GM18517 (cell line): Measurements from ENCODE around the gene MAMSTR.
"Not testable (repeated sequence)": the region's sequence is repeated elsewhere in the genome, so short reads cannot be mapped to it uniquely, and the experiment has no call there.

Source experiments
- ATAC-seq: cut with Tn5 transposase; IDR thresholded peaks from one replicate; pipeline ENCODE4 v1.9.1; 2021; ENCODE audit warnings: mild to moderate bottlenecking, moderate library complexity; ENCODE audit not compliant: unreplicated experiment

MAMSTR gene

DNA sequence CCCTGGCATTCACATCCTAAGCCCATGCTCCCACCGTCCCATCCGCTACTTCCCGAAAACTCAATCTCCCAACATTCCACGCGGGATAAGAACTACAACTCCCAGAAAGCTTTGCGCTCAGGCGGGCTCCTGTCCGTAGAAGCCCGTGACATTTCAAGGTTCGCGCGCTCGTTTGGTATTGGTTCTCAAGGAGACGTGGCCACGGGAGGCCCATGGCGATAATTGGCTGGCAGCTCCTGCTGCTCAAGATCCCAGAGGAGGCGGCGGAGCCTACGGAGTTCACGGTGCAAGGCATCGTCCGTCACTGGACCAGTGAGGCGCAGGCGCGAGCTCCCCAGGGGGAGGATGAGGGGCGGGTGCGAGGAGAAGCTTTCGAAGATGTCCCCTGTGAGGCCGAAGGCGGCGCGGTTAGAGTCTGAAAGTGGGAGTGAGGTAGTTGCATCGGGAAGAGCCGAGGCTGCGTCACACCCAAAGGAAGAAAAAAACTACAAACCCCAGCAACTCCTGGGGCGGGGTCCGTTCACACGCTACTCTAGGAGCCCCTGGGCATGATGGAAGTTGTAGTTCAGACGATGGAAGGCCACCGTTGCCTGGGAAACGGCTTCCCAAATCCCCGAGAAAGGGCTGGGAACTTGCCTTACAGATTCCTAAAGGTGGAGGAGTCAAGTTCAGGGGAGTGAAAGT, 1.2 kb upstream of the MAMSTR start:
- peak; percentile 75 for ATAC-seq

DNA sequence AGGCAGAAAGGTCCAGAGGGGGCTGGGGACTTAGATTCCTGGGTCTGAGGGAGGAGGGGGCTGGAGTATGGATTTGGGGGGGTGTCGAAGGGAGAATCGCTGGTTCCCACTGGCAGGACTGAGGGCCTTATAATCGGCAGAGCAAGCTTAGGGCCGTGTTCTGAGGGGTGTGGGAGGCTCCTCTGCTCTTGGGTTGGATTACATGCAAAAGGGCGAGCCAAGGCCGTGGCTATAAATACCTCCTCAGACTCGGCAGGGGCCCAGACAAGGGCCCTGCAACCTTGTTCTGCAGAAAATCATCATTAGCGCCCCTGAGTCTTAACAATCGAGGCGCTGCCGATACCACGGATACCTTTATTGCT, 707 bp upstream of the MAMSTR start:
- peak; percentile 19 for ATAC-seq

DNA sequence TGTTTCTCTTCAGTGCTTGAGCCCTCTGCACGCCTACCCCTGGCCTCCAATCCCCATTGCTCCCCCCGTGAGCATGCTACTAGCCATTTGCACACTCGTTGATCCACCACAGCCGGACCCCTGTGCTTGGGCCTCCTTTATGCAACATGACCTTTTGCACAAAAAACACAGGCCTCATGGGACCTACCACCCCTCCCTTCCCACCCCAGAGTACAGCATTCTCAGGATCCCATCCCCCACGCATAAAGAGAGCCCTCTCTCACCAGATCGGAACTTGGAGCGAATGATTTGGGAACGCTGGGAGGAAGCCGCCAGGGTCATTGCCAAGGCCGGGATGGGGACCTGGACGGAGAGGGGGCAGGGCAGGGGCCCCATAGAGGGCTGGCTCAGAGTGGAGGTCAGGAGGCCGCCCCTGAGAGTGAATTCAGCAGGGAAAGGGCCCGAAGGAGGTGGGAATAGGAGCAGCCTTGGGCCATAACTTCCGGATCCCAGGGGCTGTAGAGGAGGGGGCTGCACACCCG, 754 bp downstream of the MAMSTR start:
- no peak for ATAC-seq

DNA sequence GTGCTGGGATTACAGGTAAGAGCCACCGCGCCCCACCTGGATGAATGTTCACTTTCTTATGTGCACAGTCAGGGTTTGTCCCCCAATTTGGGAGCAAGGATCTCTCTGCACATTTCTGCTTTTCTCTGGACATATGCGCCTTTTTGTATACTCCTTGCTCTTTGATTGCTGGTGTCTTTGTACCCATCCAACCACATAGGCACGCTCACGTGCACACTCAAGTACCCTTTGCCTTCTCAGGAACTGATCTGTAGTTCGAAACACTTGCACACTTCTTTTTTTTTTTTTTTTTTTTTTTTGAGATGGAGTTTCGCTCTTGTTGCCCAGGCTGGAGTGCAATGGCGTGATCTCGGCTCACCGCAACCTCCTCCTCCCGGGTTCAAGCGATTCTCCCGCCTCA, 1.4 kb downstream of the MAMSTR start:
- ATAC-seq, result not testable (repeated sequence)

DNA sequence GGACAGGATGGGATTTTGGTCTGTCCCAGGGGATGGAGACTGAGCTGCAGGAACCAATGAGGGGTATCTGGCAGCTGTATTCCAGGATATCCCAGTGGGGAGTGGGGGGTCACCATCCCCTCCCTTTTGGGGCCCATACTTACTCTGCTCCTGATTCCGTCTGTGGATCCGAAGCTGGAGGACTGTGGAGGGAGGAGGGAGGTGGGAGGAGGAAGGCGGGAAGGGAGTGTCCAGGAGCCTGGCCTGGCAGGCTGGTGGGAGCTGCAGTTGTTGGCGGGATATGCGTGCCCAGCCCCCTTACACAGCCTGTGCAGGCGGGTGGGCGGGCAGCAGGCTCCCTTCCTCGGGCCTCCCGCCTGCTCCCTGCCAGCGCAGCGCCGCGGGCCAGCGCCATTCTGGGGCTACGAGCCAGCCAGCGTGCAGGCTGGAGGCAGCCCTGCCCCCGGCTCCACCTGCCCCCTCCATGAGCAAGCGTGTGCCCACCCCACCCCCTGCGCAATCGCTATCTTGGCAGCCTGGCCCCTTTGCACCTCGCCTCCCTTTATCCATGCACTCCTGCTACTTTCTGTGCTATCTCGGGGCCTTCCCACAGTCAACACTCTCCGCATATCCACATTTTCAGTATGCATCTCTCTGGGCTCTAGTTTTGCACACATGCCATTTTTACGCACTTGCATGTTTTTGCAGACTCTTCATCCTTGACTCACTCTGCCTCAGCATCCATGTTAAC, 2.8 kb downstream of the MAMSTR start:
- ATAC-seq, result no peak

DNA sequence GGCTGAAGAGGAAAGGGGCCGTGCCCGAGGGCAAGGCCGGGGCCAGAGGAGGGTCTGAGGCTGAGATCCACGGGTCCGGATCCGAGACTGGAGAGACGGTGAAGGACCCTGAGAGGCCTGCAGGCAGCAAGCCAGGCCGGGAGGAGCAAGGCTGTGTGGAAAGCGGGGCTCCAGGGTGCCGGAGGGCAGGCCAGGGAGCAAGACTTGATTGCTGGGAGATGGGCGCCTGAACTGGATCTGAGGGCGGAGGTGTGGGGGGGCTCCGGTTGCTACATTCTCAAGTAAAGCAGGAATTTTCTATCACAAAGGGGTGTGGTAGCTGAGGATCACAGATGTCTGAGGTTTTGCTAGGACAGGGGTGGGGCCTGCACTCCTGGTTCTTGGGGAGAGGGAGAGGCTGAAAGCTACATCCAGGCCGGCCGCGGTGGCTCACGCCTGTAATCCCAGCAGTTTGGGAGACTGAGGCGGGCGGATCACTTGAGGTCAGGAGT, 3.8 kb downstream of the MAMSTR start:
- ATAC-seq, result no peak

DNA sequence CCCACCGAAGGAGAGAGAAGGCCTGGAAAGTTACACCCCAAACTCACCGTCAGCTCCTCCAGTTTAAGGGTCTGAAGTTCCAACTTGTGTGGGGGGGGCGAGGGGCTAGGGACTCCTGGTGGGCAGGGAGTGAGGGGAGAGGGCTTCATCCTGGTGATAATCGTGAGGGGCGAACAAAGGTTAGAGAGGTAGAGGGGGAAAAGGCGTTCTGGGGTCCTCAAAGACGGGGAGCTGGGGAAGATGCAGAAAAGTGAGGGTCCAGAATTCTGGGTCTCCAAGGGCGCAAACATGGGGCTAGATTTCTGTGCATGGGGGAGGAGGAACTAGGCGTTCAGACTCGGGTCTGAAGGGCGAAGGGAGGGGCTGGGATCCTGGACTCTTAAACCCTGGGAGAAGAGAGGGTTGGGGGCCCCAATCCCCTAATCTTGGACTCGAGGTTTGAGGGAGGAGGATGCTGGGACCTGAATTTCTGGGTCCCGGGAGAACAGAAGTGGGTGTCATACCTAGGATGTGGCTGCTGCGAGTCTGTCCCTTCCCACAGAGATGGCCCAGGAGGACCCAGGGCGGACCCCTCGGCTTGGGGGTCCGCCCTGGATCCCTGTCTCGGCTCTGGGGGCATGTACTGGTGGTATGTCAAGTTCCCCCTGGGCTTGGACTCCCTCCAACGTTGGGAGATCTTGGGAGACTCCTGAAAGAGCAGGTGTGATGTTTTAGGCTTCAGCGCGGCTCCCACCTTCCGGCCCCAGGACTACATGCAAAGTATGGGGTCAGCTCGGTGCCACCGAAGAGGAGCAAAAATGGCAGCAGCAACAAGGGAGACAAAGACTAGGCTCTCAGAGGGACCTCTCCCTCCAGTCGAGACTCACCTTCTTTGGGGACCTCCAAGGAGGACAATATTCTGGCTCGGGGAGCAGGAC, 4.5 kb downstream of the MAMSTR start:
- ATAC-seq, result no peak

DNA sequence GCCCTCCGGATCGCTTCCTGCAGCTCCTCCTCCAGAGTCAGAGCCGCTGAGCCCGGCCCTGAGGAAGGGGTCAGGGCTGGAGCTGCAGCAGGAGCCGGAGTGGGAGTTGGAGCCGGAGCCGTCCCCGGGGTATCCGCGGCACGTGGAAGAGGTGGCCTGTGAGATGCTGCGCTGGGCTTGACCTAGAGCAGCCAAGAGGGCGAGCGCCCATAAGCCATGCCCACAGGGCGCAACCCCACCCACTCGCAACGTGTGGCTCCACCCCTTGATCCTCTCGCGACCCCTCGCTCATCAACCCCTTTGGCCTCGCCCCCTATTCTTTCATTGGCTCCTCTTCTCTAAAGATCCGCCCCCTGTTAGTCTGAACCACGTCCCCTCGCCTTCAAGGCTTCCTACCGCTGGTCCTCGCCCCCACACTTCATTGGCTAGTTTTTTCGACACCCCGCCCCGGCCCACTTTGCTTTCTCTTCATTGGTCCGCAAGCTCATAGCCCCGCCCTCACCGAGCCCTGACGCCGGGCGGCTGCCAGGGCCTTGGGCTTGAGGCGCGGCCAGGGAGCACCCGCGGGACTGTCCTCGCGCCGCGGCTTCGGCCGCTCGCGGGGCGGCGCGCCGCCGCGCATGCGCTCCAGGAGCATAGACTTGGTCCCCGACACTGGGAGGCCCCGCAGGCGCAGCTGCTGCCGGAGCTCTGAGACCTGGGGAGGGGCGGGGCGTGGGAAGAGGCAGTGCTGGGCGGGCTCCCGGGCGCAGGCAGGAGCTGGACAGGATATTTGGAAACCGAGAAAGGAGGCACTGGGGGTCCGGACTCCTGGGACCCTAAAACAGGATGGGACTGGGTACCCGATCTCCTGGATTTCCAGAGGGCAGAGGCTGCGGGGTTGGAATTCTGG, 5.4 kb downstream of the MAMSTR start:
- peak; percentile 92 for ATAC-seq

DNA sequence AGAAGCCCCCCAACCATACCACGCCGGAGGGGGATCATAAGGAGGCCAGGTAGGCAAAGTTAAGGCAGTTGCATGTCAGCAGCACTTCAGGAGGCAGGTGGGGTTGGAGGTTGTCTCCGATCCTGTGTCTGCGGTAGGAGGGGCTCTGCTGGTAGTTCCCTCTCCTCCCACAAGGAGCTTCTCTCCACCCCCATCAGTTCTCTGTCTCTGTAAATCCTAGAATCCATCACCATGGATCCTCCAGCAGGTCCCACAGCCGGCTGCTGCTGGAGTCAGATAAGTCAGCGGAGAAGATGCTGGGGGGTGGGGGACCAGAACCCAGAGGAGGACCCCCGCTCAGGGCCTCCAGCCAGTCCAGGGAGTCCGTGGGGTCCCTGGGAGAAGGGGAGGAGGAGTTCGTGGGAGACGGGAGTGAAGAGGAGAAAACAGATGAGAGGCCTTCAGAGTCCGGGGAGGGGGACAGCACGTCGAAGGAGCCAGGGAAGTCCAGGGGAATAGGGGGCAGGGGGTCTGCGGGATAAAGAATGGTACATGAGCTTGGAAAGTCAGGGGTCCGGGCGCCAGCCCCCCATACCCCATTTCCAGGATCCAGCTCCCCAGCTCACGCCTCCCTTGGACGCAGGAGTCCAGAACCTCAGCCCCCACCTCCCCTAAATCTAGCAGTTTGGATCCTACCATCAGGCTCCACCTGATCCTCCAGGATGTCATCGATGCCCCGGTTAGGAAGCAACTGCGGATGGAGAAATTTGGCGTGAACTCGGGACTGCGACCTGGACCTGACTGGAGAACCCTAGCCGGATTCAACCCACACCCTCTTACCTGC, 6.3 kb downstream of the MAMSTR start:
- no peak for ATAC-seq

DNA sequence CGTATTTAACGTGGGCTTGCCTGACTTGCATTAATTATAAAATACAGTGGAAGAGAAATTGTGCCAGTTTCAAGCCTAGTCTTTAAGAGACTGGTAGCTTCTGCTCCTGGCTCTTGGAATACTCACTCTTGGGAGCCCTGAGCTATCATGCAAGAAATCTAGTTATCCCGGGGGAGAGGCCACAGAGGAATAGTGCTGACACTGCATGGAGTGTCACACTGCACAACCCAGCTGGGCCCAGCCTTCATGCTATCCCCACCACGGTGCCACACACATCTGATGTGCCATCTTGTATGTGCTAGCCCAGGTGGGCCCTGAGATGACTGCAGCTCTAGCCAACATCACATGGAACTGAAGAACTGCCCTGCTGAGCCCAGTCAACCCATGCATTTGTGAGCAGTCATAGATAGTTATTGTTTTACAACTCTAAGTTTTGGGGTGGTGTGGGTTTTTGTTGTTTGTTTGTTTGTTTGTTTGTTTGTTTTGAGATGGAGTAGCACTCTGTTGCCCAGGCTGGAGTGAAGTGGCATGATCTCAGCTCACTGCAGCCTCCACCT, 8.3 kb downstream of the MAMSTR start:
- ATAC-seq, result no peak

DNA sequence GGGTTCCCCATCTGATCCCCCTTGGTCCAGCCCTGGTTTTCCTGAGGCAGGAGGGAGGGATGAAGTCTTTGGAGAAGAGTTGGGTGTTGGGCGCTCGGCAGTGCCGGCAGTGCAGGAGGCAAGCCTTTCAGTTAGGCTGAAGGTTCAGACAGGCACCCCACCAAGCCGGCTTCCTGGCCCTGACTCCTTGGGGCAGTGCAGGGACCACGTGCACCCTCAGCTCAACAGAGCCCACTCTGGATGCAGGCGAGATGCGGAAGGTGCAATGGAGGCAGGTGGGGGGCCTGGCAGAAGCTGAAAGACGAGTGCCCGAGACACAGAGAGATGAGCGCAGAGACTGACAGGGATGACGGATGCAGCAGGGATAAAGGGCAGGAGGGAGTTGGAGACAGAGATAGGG, 11.1 kb downstream of the MAMSTR start:
- no peak for ATAC-seq

DNA sequence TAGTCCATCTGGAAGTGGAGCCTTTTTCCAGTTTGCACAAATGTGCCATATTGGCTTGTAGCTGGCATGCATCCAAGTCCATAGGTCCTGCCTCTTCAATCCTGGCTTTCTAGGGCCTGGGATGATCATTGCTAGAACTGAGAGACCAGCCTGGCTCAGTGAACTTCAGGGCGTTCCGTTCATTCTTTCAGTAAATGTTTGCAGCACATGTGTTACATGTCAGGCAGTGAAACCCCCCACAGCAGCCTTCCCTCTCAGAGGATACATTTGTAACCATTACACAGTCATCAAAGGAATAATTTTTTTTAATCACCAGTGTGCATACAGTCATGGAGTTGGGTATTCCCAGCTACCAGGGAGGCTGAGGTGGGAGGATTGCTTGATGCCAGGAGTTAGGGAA, 14.1 kb downstream of the MAMSTR start:
- ATAC-seq, result no peak

DNA sequence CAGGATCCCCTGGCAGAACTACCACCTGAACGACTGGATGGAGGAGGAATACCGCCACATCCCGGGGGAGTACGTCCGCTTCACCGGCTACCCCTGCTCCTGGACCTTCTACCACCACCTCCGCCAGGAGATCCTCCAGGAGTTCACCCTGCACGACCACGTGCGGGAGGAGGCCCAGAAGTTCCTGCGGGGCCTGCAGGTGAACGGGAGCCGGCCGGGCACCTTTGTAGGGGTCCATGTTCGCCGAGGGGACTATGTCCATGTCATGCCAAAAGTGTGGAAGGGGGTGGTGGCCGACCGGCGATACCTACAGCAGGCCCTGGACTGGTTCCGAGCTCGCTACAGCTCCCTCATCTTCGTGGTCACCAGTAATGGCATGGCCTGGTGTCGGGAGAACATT, 16.2 kb downstream of the MAMSTR start:
- no peak for ATAC-seq

DNA sequence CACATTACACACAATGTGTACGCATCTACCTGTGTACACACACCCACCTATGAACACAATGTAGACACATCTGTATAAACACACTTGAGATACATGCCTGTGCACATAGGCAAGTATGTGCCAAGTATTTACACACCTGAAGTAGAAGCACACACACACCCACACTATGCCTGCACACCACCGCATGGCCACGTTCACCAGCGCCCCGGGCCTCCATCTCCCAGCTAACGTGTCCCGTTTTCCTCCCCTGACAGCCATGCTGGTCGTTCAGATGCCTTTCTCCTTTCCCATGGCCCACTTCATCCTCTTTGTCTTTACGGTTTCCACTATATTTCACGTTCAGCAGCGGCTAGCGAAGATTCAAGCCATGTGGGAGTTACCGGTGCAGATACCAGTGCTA, 16.8 kb downstream of the MAMSTR start:
- no peak for ATAC-seq

DNA sequence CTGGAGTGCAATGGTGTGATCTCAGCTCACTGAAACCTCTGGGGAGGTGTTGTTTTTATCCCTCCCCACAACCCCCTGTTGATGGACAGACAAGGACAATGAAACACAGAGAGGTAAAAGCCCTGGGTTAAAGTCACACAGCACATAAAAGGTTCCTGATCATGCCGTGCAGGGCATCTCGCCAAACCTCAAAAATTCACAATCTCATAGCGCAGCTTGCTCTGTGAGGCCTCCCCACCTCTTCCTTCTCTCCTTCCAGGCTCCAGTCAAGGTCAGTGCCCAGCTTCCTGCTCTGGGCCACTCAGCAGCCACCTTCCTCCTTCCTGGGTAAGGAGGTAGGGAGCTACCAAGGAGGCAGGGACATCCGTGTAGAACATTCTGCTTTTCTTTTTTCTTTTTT, 21.5 kb downstream of the MAMSTR start:
- ATAC-seq, result no peak

DNA sequence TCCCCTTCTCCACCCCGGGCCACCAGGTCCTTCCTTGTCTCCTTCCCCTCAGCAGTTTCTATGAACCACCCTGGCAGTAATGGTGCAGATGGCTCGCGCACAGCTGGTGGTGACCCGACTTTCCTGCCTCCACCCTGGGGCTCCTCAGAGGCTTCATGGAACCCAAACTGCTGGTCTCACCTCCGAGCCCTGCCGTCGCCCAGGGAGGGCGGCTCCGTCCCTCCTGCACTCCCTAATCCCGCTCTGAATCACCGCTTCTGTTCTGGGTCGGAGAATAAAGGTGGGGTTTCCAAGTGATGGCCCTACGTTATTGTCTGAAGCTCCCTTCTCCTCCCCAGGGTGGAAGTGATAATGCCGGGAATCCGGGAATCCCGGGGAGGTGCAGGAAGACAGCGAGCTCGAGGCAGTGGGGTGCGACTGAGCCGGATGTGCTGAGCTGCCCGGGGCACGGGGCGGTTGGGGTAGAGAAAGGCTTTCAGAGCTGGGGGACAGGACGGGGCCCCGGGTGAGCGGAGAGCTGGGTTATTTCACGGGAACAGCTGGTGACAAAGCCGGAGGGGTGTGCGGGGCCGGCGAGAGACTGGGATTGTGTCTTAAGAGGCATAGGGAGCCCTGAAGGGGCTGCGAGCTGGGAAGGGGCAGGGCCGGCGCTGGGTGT, 23.0 kb downstream of the MAMSTR start:
- ATAC-seq, result no peak

DNA sequence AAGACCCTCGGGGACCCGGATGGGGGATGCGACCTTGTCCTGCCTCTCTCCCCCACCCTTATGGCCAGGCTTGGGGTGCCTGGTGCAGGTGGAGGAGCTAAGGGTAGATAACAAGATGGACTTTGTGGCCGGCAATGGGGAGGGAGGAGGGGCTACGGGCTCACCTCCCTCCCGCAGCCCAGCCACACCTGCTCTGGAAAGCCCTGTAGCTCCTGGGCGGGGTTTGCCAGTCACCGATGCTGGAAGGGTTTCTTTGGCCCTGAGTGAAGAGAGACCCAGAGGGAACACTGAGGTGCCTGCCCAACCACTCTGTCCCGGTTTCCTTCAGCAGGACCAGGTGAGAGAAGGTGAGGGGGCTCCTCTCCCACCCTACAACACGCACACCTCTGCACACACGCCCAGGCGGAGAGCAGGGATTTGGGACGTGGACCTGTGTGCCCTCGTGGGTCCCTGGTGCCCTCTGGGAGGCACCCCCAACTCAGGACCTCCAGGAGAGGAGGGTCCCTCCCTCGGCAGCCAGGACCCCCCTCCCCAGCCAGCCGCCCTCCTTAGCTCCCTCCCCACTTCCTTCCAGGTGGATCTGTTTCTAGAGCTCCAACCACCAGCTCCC, 23.7 kb downstream of the MAMSTR start, which contains the start of gene FUT2:
Gene FUT2, plus strand, starts transcription at position 229 of the 610 bp plus-strand sequence. CDS start 6,986 bp downstream, outside the sequence.
- no peak for ATAC-seq

DNA sequence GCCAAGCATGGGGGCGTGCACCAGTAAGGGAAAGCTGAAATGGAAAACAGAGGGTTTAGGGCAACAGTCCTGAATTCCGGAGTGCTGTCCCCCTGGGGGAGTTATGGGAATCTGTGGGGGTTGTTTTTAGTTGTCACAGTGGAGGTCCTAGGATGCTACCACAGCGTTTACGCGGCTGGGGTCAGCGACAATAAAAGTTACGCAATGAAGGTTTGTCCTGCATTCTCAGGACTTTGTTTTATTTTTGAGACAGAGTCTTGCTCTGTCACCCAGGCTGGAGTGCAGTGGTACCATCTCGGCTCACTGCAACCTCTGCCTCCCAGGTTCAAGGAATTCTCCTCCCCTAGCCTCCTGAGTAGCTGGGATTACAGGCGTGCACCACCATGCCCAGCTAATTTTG, 25.9 kb downstream of the MAMSTR start:
- not testable (repeated sequence) for ATAC-seq
